Measurements from ENCODE around the gene MPL.

MPL gene

GRCh38 chr1:43304314-43304681 lies 33.3 kb upstream of the MPL start:
- Histone ChIP-seq H3K27me3 (ENCODE audit: control insufficient read depth, low read length) (0 out of 2 replicates have a peak, but pooled peaks cover 3% of the 10 kb centered on the region), H3K9me2 (replicated peaks; ENCODE audit: control insufficient read depth, low read length) (no peaks in the 10 kb centered on the region), H3K4me3 (ENCODE audit: low read length) (no peak overlapping the region), H3K79me2 (ENCODE audit: control insufficient read depth, low read length) (no peaks in the 10 kb centered on the region), H3K36me3 (ENCODE audit: control insufficient read depth, low read length) (no peaks in the 10 kb centered on the region), H3F3A (ENCODE audit: control insufficient read depth, insufficient read depth) (no peaks in the 10 kb centered on the region), H3K4me2 (ENCODE audit: low read length) (no peak overlapping the region), H3K9me3 (ENCODE audit: control insufficient read depth, insufficient read depth, low read length) (no peaks in the 10 kb centered on the region), H4K20me1 (ENCODE audit: control insufficient read depth, insufficient read depth, low read depth, low read length) (no peaks in the 10 kb centered on the region), H3K4me1 (ENCODE audit: control insufficient read depth, low read length) (peaks cover 5% of the 10 kb centered on the region; the same call in 1 of the 2 replicates), H3K27ac (ENCODE audit: low read depth, low read length) (no peak overlapping the region)
- TF ChIP-seq EZH2phosphoT487 (IDR thresholded peaks at IDR 0.05; ENCODE audit: borderline replicate concordance, low read length) (no peak), CTCF (IDR thresholded peaks at IDR 0.05; ENCODE audit: low read depth, low read length, poor library complexity, severe bottlenecking) (no peak)

GRCh38 chr1:43304771-43305300 lies 32.8 kb upstream of the MPL start:
- no peak overlapping the region for H3K27ac ChIP-seq (ENCODE audit: low read depth, low read length)
- H3K9me2 ChIP-seq (replicated peaks; ENCODE audit: control insufficient read depth, low read length), result no peaks in the 10 kb centered on the region
- TF ChIP-seq CTCF (IDR thresholded peaks at IDR 0.05; ENCODE audit: low read depth, low read length, poor library complexity, severe bottlenecking), result no peak
- TF ChIP-seq EZH2phosphoT487 (IDR thresholded peaks at IDR 0.05; ENCODE audit: borderline replicate concordance, low read length), result no peak
- H3K9me3 ChIP-seq (ENCODE audit: control insufficient read depth, insufficient read depth, low read length), result no peaks in the 10 kb centered on the region
- H3K4me1 ChIP-seq (ENCODE audit: control insufficient read depth, low read length), result peaks cover 5% of the 10 kb centered on the region; the same call in 1 of the 2 replicates
- H3K36me3 ChIP-seq (ENCODE audit: control insufficient read depth, low read length), result no peaks in the 10 kb centered on the region
- H4K20me1 ChIP-seq (ENCODE audit: control insufficient read depth, insufficient read depth, low read depth, low read length), result no peaks in the 10 kb centered on the region
- H3K4me2 ChIP-seq (ENCODE audit: low read length), result no peak overlapping the region
- H3K79me2 ChIP-seq (ENCODE audit: control insufficient read depth, low read length), result no peaks in the 10 kb centered on the region
- 0 out of 2 replicates have a peak, but pooled peaks cover 3% of the 10 kb centered on the region for H3K27me3 ChIP-seq (ENCODE audit: control insufficient read depth, low read length)
- H3F3A ChIP-seq (ENCODE audit: control insufficient read depth, insufficient read depth), result no peaks in the 10 kb centered on the region
- H3K4me3 ChIP-seq (ENCODE audit: low read length), result no peak overlapping the region

DNA sequence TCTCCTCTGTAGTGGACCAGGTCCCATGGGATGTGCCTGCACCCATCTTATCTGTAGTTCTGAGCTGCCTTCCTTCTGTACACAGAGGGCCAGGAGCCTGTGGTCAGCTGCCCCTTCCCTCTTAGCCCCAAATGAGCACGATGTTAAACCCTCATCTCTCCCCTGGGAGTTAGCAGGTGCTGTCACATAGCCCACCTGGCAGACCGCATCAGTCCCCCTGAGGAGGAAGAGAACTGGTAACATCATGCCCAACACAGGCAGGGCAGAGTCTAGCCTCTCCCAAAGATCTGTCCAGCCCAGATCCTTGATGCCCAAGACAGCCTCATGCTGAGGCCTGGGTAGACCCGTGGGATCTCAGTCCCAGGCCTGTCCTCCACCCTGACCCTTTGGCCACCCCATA lies 32.2 kb upstream of the MPL start:
- H4K20me1 ChIP-seq (ENCODE audit: control insufficient read depth, insufficient read depth, low read depth, low read length), result no peaks in the 10 kb centered on the region
- H3K27me3 ChIP-seq (ENCODE audit: control insufficient read depth, low read length), result 0 out of 2 replicates have a peak, but pooled peaks cover 3% of the 10 kb centered on the region
- no peak overlapping the region for H3K27ac ChIP-seq (ENCODE audit: low read depth, low read length)
- H3K4me1 ChIP-seq (ENCODE audit: control insufficient read depth, low read length), result peaks cover 5% of the 10 kb centered on the region; the same call in 1 of the 2 replicates
- no peak overlapping the region for H3K4me2 ChIP-seq (ENCODE audit: low read length)
- no peaks in the 10 kb centered on the region for H3K36me3 ChIP-seq (ENCODE audit: control insufficient read depth, low read length)
- TF ChIP-seq EZH2phosphoT487 (IDR thresholded peaks at IDR 0.05; ENCODE audit: borderline replicate concordance, low read length) (no peak), CTCF (IDR thresholded peaks at IDR 0.05; ENCODE audit: low read depth, low read length, poor library complexity, severe bottlenecking) (no peak)
- H3K9me2 ChIP-seq (replicated peaks; ENCODE audit: control insufficient read depth, low read length), result no peaks in the 10 kb centered on the region
- no peaks in the 10 kb centered on the region for H3K79me2 ChIP-seq (ENCODE audit: control insufficient read depth, low read length)
- H3K4me3 ChIP-seq (ENCODE audit: low read length), result no peak overlapping the region
- no peaks in the 10 kb centered on the region for H3F3A ChIP-seq (ENCODE audit: control insufficient read depth, insufficient read depth)
- no peaks in the 10 kb centered on the region for H3K9me3 ChIP-seq (ENCODE audit: control insufficient read depth, insufficient read depth, low read length)

Data from DOHH2 (cell line).